Astrocyte (in vitro differentiated cells and primary cell): ENCODE measurements around the gene WDR37. TPM values are rescaled to one million over a fixed set of nuclear protein-coding genes. Genes with fewer than 3 reads are reported as not detected.

Experiments
- DNase-seq: peaks from one replicate; pipeline ENCODE4 v3.0.0-alpha.2; 2010; ENCODE audit warnings: low read depth
- FAIRE-seq: peaks from 2 replicates; lab custom pipeline; 2011; peaks lifted over from hg19 to GRCh38; lab: Jason Lieb, UNC
- H2AFZ ChIP-seq: 2 replicates; pipeline ENCODE4 v1.6.0; 2012; ENCODE audit warnings: low read depth, low read length, inconsistent platforms
- H3K27ac ChIP-seq: 2 replicates; pipeline ENCODE4 v1.5.1; 2011; ENCODE audit warnings: low read depth, low read length, inconsistent platforms
- H3K27me3 ChIP-seq: 2 replicates; pipeline ENCODE4 v1.6.0; 2011; ENCODE audit warnings: low read length, inconsistent platforms; ENCODE audit not compliant: insufficient read depth
- H3K36me3 ChIP-seq: 2 replicates; pipeline ENCODE4 v1.5.1; 2011; ENCODE audit warnings: low read length, inconsistent platforms; ENCODE audit not compliant: insufficient read depth
- H3K4me1 ChIP-seq: 2 replicates; pipeline ENCODE4 v1.5.1; 2011; ENCODE audit warnings: low read length, inconsistent platforms; ENCODE audit not compliant: insufficient read depth
- H3K4me2 ChIP-seq: 2 replicates; pipeline ENCODE4 v1.6.0; 2012; ENCODE audit warnings: low read length, inconsistent platforms
- H3K4me3 ChIP-seq: 2 replicates; pipeline ENCODE4 v1.5.1; 2011; ENCODE audit warnings: low read depth, mild to moderate bottlenecking, low read length, inconsistent platforms; ENCODE audit not compliant: insufficient read depth
- H3K79me2 ChIP-seq: 2 replicates; pipeline ENCODE4 v1.6.0; 2012; ENCODE audit warnings: mild to moderate bottlenecking, low read length, inconsistent platforms; ENCODE audit not compliant: insufficient read depth
- H3K9ac ChIP-seq: 2 replicates; pipeline ENCODE4 v1.6.0; 2012; ENCODE audit warnings: mild to moderate bottlenecking, low read length, inconsistent platforms
- H3K9me3 ChIP-seq: 2 replicates; pipeline ENCODE4 v1.5.1; 2012; ENCODE audit warnings: low read depth, mild to moderate bottlenecking, low read length, inconsistent platforms; ENCODE audit not compliant: insufficient read depth
- H4K20me1 ChIP-seq: 2 replicates; pipeline ENCODE4 v1.6.0; 2012; ENCODE audit warnings: low read length, inconsistent platforms; ENCODE audit not compliant: insufficient read depth
- H3K27ac Mint-ChIP-seq: one replicate; pipeline ENCODE4 v1.8.0; 2021; ENCODE audit warnings: mild to moderate bottlenecking, mixed read lengths; ENCODE audit not compliant: unreplicated experiment
- H3K27me3 Mint-ChIP-seq: one replicate; pipeline ENCODE4 v1.8.0; 2021; ENCODE audit warnings: low read depth, mixed read lengths; ENCODE audit not compliant: unreplicated experiment
- H3K36me3 Mint-ChIP-seq: one replicate; pipeline ENCODE4 v1.8.0; 2021; ENCODE audit warnings: low read depth, mixed read lengths; ENCODE audit not compliant: unreplicated experiment
- H3K4me1 Mint-ChIP-seq: one replicate; pipeline ENCODE4 v1.8.0; 2021; ENCODE audit warnings: low read depth, mixed read lengths; ENCODE audit not compliant: unreplicated experiment
- H3K4me3 Mint-ChIP-seq: one replicate; pipeline ENCODE4 v1.8.0; 2021; ENCODE audit warnings: mild to moderate bottlenecking, moderate library complexity, mixed read lengths; ENCODE audit not compliant: unreplicated experiment
- H3K9me3 Mint-ChIP-seq: one replicate; pipeline ENCODE4 v1.8.0; 2021; ENCODE audit warnings: mild to moderate bottlenecking, mixed read lengths; ENCODE audit not compliant: unreplicated experiment
- EZH2 ChIP-seq: IDR thresholded peaks from 2 replicates; pipeline ENCODE4 v1.6.1; 2012; ENCODE audit warnings: mild to moderate bottlenecking, low read length, inconsistent platforms; ENCODE audit not compliant: insufficient read depth
- total RNA-seq: library from RNA; stranded (reverse); gene quantifications from 2 replicates; pipeline ENCODE4 v1.2.1, GENCODE V29; 2021
- TF ChIP-seq, protein P1 (sequence below): IDR thresholded peaks from 2 replicates; pipeline ENCODE4 v1.5.1; 2011; ENCODE audit warnings: low read depth, mild to moderate bottlenecking, inconsistent platforms, low read length, moderate library complexity; ENCODE audit not compliant: insufficient read depth

The WDR37 gene
- total RNA-seq, 1 donor from 2014 or later, result 22.8 TPM

DNA sequence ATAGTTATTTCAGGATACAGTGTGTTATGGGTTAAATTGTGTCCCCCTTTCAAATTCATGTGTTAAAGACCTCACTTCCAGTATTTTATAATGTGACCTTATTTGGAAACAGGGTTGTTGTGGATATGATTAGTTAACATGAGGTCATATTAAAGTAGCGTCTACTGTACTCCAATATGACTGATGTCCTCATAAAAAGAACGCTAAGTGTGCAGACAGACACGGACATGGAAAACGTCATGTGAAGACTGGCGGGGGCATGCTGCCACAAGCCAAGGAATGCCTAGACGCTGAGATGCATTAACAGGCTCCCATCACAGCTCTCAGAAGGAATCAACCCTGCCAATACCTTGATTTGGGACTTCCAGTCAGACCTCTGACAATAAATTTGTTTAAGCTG is 1.5 kb upstream of the WDR37 start:
- peaks cover 29% of the 10 kb centered on the region for H3K4me1 Mint-ChIP-seq
- no peak for FAIRE-seq
- H4K20me1 ChIP-seq, result peaks cover 44% of the 10 kb centered on the region

DNA sequence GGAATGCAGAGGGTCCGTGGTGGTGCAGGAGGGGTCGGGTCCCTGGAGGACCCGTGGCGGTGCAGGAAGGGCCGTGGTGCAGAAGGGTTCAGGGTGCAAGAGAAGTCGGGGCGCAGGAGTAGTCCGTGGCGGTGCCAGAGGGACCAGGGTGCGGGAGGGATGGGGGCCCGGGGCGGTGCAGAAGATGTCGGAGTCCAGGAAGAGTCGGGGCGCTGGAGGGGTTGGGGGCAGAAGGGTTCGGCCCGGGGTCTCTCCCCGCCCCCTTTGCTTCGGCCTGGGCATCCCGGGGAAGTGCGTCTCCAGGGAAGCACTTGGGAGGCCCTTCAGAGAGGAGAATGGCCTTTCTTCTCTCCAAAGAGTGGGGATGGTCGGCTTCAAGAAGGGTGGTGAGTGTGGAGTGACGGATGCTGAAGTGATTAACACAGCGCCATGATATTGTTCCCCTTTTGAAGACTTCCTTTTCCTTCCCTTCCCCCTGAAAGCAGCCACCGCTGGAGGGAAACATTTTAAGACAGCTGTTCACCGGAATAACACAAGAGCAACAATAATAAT is 997 bp downstream of the WDR37 start:
- H3K9me3 ChIP-seq, result no peaks in the 10 kb centered on the region
- H3K4me1 ChIP-seq, result peaks cover 26% of the 10 kb centered on the region
- H2AFZ ChIP-seq, result peak overlapping the region; percentile 54
- H3K36me3 Mint-ChIP-seq, result peaks cover 5% of the 10 kb centered on the region
- no peak for TF ChIP-seq EZH2
- TF ChIP-seq, protein P1, sequence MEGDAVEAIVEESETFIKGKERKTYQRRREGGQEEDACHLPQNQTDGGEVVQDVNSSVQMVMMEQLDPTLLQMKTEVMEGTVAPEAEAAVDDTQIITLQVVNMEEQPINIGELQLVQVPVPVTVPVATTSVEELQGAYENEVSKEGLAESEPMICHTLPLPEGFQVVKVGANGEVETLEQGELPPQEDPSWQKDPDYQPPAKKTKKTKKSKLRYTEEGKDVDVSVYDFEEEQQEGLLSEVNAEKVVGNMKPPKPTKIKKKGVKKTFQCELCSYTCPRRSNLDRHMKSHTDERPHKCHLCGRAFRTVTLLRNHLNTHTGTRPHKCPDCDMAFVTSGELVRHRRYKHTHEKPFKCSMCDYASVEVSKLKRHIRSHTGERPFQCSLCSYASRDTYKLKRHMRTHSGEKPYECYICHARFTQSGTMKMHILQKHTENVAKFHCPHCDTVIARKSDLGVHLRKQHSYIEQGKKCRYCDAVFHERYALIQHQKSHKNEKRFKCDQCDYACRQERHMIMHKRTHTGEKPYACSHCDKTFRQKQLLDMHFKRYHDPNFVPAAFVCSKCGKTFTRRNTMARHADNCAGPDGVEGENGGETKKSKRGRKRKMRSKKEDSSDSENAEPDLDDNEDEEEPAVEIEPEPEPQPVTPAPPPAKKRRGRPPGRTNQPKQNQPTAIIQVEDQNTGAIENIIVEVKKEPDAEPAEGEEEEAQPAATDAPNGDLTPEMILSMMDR, result no peak
- H3K27ac ChIP-seq, result peak overlapping the region; percentile 98
- peak overlapping the region; percentile 88 for H3K4me3 Mint-ChIP-seq
- H3K4me3 ChIP-seq, result peak overlapping the region; percentile 78
- DNase-seq, result no peak
- H4K20me1 ChIP-seq, result peaks cover 44% of the 10 kb centered on the region
- peak overlapping the region; percentile 72 for H3K27ac Mint-ChIP-seq
- no peaks in the 10 kb centered on the region for H3K9me3 Mint-ChIP-seq
- no peaks in the 10 kb centered on the region for H3K27me3 Mint-ChIP-seq
- FAIRE-seq, result no peak
- H3K4me2 ChIP-seq, result peak overlapping the region; percentile 93
- H3K79me2 ChIP-seq, result peaks cover 91% of the 10 kb centered on the region
- peaks cover 23% of the 10 kb centered on the region for H3K4me1 Mint-ChIP-seq
- H3K27me3 ChIP-seq, result no peaks in the 10 kb centered on the region
- H3K36me3 ChIP-seq, result peaks cover 9% of the 10 kb centered on the region
- peak overlapping the region; percentile 97 for H3K9ac ChIP-seq

More for the DNA sequence above, 1.5 kb upstream of the WDR37 start:
- H3K9me3 Mint-ChIP-seq, result no peaks in the 10 kb centered on the region
- peak overlapping the region; percentile 97 for H3K4me3 Mint-ChIP-seq
- Histone ChIP-seq H3K4me3 (peak overlapping the region; percentile 78), H3K79me2 (peaks cover 95% of the 10 kb centered on the region), H2AFZ (no peak overlapping the region), H3K27ac (no peak overlapping the region), H3K4me2 (peak overlapping the region; percentile 93), H3K9me3 (no peaks in the 10 kb centered on the region), H3K27me3 (no peaks in the 10 kb centered on the region), H3K4me1 (peaks cover 24% of the 10 kb centered on the region), H3K36me3 (peaks cover 9% of the 10 kb centered on the region), H3K9ac (peak overlapping the region; percentile 97)
- H3K27ac Mint-ChIP-seq, result peak overlapping the region; percentile 2
- no peaks in the 10 kb centered on the region for H3K27me3 Mint-ChIP-seq
- peaks cover 8% of the 10 kb centered on the region for H3K36me3 Mint-ChIP-seq
- no peak for DNase-seq
- TF ChIP-seq EZH2, result no peak
- TF ChIP-seq, protein P1, result no peak

DNA sequence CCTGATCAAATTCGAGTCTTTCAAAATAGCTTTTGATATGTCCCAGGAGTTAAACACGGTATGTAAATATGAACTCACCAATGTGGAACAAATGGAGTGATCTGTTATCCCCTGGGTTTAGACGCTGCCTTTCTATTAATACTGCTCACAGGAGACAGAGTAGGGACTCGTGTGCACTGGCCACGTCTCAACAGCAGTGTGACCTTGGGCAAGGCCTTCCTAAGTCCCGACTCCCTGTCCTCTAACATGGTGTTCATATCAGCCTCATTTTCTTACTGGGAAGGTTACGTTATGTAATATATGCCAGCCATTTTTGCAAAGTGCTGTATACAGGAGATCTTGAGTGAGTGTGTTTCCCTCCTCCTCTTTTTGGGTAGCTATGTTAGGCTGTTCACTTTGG is 1.8 kb downstream of the WDR37 start:
- no peaks in the 10 kb centered on the region for H3K9me3 Mint-ChIP-seq
- no peak for FAIRE-seq
- no peaks in the 10 kb centered on the region for H3K27me3 Mint-ChIP-seq
- Histone ChIP-seq H4K20me1 (peaks cover 44% of the 10 kb centered on the region), H3K4me1 (peaks cover 32% of the 10 kb centered on the region), H3K27ac (no peak overlapping the region), H3K4me3 (no peak overlapping the region), H3K36me3 (peaks cover 4% of the 10 kb centered on the region), H3K79me2 (peaks cover 89% of the 10 kb centered on the region), H3K4me2 (peak overlapping the region; percentile 93), H2AFZ (no peak overlapping the region), H3K27me3 (no peaks in the 10 kb centered on the region), H3K9me3 (no peaks in the 10 kb centered on the region), H3K9ac (no peak overlapping the region)
- H3K36me3 Mint-ChIP-seq, result no peaks in the 10 kb centered on the region
- no peak for DNase-seq
- peak overlapping the region; percentile 6 for H3K27ac Mint-ChIP-seq
- peak overlapping the region; percentile 88 for H3K4me3 Mint-ChIP-seq
- TF ChIP-seq EZH2, result no peak
- TF ChIP-seq, protein P1, result no peak
- H3K4me1 Mint-ChIP-seq, result peaks cover 30% of the 10 kb centered on the region
